ES-I3 (cell line): Measurements from ENCODE around the gene ANO6.
"Not testable (repeated sequence)": the region's sequence is repeated elsewhere in the genome, so short reads cannot be mapped to it uniquely, and the experiment has no call there.

Source experiments
- H3K36me3 ChIP-seq: 2 replicates; pipeline ENCODE4 v1.6.1; 2013; ENCODE audit warnings: mild to moderate bottlenecking, low read length, control low read depth, moderate library complexity; ENCODE audit not compliant: insufficient read depth
- H3K4me1 ChIP-seq: 2 replicates; pipeline ENCODE4 v1.6.1; 2013; ENCODE audit warnings: mild to moderate bottlenecking, control low read depth, low read length; ENCODE audit not compliant: insufficient read depth
- H3K9ac ChIP-seq: 2 replicates; pipeline ENCODE4 v1.6.1; 2013; ENCODE audit warnings: low read depth, mild to moderate bottlenecking, low read length, moderate library complexity
- H3K9me3 ChIP-seq: 2 replicates; pipeline ENCODE4 v1.6.1; 2013; ENCODE audit warnings: mild to moderate bottlenecking, low read length, moderate library complexity; ENCODE audit not compliant: control insufficient read depth, insufficient read depth

ANO6 gene

DNA sequence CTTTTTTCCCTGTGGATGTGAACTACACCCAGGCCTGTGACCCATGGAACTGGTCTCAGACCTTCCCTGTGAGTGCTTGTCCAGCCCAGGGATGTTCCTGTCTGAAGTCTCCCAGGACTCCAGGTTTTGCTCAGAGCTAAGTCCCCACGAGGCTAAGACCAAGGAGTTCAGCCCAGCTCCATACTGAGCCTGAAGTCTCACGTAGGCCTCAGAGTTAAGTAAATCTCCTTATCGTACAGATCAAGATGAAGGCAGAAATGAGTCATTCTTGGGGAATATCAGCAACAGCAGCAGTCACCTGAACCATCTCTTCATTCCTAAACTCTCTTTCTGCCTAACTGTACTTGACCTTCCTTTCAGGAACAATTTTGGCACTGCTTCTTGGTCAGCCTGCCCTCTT lies 139.8 kb downstream of the ANO6 start:
- peaks cover 6% of the 10 kb centered on the region; the same call in 1 of the 2 replicates for H3K4me1 ChIP-seq
- H3K9ac ChIP-seq, result no peak overlapping the region
- H3K9me3 ChIP-seq, result no peaks in the 10 kb centered on the region; the same call in 1 of the 2 replicates
- H3K36me3 ChIP-seq, result peaks cover 15% of the 10 kb centered on the region

DNA sequence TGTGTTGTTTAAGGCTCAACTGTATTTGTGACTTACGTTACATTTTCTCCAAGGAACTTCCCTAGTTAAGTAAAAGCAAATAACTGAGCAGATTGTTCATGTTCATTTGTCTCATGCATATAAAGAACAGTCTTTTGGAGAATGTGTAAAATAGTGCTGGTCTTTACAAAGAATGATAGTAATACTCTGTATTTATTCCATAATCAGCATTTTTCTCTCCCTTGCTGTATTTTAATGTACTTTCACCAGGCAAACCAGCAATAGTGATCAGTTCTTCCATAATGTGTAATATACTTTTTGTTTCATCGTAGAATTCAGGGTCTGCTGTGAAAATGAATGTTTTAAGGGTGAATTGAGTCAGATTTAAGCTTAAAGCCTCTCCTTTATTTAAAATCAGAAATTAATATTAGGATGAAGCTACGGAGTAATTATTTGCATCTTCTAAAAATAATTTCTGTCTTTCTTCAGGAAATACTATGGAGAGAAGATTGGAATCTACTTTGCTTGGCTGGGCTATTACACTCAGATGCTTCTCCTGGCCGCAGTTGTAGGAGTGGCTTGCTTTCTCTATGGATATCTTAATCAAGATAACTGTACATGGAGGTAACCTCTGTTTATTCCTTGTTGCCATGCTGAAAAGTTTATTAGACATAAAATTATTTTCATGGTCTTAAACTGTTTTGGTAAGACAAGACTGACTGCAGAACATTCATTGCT lies 141.1 kb downstream of the ANO6 start:
- peaks cover 13% of the 10 kb centered on the region for H3K36me3 ChIP-seq
- peaks cover 6% of the 10 kb centered on the region; the same call in 1 of the 2 replicates for H3K4me1 ChIP-seq
- peaks cover 5% of the 10 kb centered on the region; the same call in 1 of the 2 replicates for H3K9me3 ChIP-seq
- no peak overlapping the region for H3K9ac ChIP-seq

DNA sequence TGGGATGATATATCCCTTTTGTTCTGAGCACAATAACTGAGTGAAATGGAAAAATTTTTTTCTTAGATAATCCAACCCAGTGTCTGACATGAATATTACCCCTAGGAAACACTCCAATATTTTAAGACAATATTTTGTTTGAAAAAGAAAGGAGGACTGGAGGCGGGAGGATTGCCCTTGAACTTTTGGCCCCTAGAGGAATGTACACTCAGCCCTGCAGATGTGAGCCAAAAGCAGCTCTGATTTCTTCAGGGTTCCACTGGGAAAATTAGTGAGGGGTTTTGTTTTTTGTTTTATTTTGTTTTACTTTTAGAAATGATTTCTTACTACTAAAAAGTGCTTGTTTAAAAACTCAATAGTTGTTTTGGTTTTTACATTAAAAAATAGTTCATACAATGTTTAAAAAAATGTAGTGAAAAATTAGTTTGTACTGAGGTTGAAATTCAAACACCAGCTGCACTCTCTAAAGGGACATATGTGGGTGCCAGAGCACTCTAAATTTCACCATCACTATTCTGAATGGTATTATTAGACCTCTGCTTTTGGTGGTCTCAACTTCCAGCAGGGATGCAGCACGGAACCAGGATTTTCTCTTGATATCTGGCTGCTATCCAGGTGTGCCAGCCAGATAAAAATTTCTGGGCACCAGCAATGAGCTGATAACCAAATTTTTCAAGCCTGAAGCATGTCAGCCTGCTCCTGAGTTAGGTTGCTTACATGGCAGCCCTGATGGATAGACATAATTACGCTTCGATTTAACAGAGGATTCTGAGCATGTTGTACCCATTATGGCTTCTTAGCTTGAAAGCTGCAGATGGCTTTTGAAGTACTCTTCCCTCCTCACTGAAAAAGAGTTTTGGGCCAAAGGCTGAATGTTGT lies 141.9 kb downstream of the ANO6 start:
- H3K4me1 ChIP-seq, result peaks cover 6% of the 10 kb centered on the region; the same call in 1 of the 2 replicates
- no peak overlapping the region for H3K9ac ChIP-seq
- H3K36me3 ChIP-seq, result peaks cover 11% of the 10 kb centered on the region
- peaks cover 5% of the 10 kb centered on the region; the same call in 1 of the 2 replicates for H3K9me3 ChIP-seq

DNA sequence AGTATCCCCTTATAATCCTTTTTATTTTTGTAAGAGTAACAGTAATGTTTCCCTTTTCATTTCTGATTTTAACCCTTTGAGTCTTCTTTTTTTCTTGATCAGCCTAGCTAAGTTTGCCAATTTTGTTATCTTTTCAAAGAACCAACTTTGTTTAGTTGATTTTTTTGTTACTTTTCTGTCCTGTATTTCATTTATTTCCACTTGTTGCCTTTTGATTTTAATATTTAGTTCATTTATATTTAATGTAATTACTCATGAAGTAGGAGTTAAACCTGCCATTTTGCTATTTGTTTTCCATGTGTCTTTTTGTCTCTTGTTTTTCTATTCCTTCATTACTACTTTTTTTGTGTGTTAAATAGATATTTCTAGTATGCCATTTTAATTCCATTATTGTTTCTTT lies 146.4 kb downstream of the ANO6 start:
- Histone ChIP-seq H3K9ac (no peak overlapping the region), H3K4me1 (no peaks in the 10 kb centered on the region), H3K9me3 (peaks cover 5% of the 10 kb centered on the region; the same call in 1 of the 2 replicates), H3K36me3 (no peaks in the 10 kb centered on the region)

DNA sequence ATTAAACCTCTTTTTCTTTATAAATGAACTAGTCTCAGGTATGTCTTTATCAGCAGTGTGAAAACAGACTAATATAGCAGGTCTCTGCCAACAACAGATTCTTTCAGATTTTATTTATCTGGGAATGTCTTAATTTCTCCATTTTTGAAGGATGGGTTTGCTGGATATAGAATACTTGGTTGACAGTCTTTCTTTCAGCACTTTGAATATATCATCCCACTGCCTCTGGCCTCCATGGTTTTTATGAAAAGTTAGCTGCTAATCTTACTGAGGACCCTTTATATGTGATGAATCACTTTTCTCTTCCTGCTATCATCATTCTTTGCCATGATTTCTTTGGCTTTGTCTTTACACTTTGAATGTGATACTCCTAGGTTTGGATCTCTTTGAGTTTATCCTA lies 148.0 kb downstream of the ANO6 start:
- no peak overlapping the region for H3K9ac ChIP-seq
- H3K36me3 ChIP-seq, result no peaks in the 10 kb centered on the region
- H3K9me3 ChIP-seq, result peaks cover 5% of the 10 kb centered on the region; the same call in 1 of the 2 replicates
- H3K4me1 ChIP-seq, result no peaks in the 10 kb centered on the region

DNA sequence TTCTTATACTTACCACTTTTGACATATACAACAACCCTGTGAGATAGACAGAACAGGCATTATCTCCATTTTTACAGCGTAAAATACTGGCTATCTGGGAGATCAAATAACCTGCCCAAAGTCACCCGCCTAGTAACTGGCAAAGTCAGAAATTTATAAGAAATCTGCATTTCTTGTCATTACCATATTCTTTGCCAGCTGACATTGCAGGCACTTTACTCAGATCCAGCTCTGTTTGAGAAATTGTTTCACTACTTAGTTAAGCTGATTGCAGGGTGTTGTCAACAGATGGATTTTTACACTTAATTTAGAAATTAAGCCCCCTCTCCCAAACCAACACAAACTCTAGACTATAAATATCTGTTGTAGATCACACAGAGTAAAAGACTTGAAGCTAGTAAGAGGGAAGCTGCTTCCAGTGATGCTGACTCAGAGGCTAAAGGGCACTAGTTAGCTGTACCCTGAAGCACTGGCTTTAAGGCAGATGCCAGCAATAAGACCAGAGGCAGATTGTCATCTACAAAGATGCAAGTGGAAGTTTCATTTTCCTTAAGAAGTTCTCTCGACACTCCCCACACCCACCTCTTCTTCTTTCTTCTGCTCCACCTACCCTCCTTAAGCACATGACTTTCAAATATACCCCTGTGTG lies 153.1 kb downstream of the ANO6 start:
- Histone ChIP-seq H3K4me1 (no peaks in the 10 kb centered on the region), H3K9me3 (no peaks in the 10 kb centered on the region; the same call in 1 of the 2 replicates), H3K36me3 (peaks cover 5% of the 10 kb centered on the region; the same call in 1 of the 2 replicates), H3K9ac (no peak overlapping the region)

DNA sequence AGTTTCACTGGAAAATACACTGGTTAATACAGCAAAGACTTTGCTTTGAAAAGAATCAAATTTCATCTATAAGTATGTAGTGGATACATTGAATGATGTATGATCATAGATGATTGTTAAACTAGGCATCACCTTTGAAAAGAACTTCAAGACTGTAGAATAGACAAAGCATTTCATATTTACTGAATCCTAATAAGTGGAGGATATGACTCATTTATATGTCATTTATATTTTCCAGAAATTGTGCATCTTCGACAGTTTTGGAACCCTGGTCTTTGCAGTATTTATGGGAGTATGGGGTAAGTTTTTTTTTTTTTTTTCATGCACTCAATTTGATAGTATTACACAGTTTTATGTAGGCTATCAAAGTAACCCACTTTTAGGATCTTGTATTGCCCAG lies 161.9 kb downstream of the ANO6 start:
- peaks cover 5% of the 10 kb centered on the region for H3K36me3 ChIP-seq
- H3K4me1 ChIP-seq, result no peaks in the 10 kb centered on the region
- H3K9me3 ChIP-seq, result no peaks in the 10 kb centered on the region
- H3K9ac ChIP-seq, result no peak overlapping the region

DNA sequence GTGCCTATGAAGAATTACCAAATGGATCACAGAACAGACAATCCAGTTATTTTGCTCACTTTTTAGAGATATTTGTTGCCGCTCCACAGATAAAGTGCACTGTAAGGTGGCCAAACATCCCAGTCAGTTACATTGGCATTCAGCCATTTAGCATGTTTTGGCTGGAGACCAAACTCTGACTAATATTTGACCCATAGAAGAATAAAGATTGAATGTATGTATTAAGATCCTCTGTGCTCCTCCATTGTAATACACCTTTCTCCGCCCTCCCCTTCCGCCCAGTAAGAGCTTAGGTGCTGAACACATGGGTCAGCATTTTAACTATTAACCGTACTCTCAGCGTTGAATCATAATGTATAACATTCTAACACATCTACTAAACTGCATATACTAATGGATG lies 163.4 kb downstream of the ANO6 start:
- no peak overlapping the region for H3K9ac ChIP-seq
- H3K36me3 ChIP-seq, result peaks cover 7% of the 10 kb centered on the region
- no peaks in the 10 kb centered on the region for H3K9me3 ChIP-seq
- H3K4me1 ChIP-seq, result no peaks in the 10 kb centered on the region

DNA sequence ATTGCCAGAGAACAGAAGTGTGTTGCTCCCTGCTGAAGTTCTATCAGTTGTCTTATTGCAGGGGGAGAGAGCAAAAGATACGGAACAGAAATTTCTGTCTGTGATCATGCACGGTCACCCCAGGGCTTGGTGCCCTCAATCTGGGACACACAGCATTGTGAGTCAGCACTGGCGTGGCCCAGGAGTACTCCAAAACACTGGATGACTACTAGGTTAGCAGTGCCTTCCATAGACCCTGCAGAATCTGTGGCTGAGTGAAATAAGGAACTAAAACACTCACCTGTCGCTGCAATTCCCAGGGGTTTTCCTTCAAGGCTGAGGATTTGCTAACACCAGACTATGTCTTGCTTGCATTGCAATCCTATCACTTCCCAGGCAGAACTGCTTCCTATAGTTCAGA lies 165.5 kb downstream of the ANO6 start:
- H3K36me3 ChIP-seq, result peaks cover 14% of the 10 kb centered on the region
- no peaks in the 10 kb centered on the region for H3K9me3 ChIP-seq
- no peaks in the 10 kb centered on the region for H3K4me1 ChIP-seq

DNA sequence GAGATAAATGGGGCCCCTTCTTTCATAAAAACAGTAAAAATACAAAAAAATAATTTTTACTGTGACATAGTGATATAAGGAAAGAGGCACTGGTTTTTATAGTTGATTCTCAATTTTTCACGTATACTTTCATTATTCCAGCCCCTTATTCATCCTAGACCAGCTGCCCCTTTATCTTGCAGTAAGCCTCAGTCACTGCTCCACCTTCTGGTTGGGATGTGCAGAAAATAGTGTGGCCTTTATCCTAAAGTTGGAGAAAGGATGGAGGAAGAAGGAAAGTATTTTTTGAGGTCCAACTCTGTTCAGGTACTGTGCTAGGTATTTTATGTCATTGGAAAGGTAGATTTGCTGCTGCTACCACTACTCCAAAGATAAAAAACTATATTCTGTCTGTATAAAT lies 172.7 kb downstream of the ANO6 start:
- no peak overlapping the region for H3K9ac ChIP-seq
- no peaks in the 10 kb centered on the region for H3K9me3 ChIP-seq
- peaks cover 12% of the 10 kb centered on the region for H3K36me3 ChIP-seq
- peaks cover 7% of the 10 kb centered on the region; the same call in 1 of the 2 replicates for H3K4me1 ChIP-seq

More for the DNA sequence above, 165.5 kb downstream of the ANO6 start:
- H3K9ac ChIP-seq, result no peak overlapping the region

DNA sequence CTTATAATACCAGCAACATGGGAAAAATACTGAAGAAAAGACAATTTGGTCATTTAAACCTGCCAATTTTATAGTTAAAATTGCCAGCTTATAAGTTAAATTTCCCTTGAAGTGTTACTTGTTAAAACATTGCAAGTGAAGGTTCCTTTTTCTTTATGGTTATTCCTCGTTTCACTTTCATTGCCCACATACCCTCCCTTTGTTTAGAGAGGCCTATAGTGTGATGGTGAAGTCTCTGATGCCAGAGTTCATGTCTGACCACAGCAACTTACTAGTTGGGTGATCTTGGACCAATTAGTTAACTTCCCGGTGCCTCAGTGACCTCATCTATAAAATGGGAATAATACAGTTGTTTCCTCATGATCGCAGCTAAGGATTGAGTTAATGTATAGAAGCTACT lies 173.5 kb downstream of the ANO6 start:
- Histone ChIP-seq H3K9ac (no peak overlapping the region), H3K36me3 (peaks cover 10% of the 10 kb centered on the region), H3K4me1 (peaks cover 7% of the 10 kb centered on the region; the same call in 1 of the 2 replicates), H3K9me3 (no peaks in the 10 kb centered on the region)

DNA sequence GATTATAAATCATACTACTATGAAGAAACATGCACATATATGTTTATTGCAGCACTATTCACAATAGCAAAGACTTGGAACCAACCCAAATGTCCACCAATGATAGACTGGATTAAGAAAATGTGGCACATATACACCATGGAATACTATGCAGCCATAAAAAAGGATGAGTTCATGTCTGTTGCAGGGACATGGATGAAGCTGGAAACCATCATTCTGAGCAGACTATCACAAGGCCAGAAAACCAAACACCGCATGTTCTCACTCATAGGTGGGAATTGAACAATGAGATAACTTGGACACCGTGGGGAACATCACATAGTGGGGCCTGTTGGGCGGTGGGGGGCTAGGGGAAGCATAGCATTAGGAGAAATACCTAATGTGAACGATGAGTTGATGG lies 181.6 kb downstream of the ANO6 start:
- not testable (repeated sequence) for H3K4me1 ChIP-seq, H3K9me3 ChIP-seq, H3K9ac ChIP-seq
- peaks cover 12% of the 10 kb centered on the region for H3K36me3 ChIP-seq

DNA sequence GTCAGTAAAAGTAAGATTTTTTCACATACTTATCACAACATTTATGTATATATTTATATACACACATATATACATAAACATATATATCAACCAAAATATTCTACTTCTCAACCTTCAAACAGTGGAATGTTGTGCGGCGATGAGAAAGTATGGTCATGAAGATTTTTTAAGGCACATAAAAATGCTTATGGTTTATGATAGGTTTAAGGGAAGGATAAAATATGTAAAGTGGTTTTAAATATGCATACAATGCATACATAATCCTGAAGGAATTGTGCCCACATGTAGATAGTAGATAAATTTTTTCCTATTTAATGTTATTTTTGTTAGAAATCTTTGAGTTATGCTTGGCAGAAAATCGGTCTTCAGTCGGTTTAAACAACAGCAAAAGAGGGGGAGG lies 182.7 kb downstream of the ANO6 start:
- peaks cover 12% of the 10 kb centered on the region for H3K36me3 ChIP-seq
- H3K9me3 ChIP-seq, result no peaks in the 10 kb centered on the region
- H3K9ac ChIP-seq, result no peak overlapping the region
- no peaks in the 10 kb centered on the region for H3K4me1 ChIP-seq

DNA sequence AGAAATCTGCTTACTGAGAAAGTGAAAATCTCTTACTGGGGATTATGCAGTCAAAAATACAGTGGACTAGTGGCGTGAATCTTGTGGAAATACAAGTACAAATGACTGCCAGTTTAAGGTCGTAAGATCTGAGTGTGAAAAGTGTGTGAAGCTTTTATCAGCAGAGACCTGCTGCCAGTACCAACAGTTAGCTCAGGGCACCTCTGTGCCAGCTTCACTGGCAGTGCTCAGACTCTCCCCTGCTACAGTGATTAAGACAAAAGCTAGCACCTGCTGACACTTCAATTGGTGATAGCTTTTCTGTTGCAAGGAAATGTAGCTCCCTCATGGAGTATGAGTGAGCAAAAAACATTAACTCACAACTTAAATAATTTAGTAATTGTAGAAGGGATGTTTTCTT lies 185.1 kb downstream of the ANO6 start:
- no peaks in the 10 kb centered on the region for H3K9me3 ChIP-seq
- H3K36me3 ChIP-seq, result peaks cover 12% of the 10 kb centered on the region
- no peaks in the 10 kb centered on the region for H3K4me1 ChIP-seq
- no peak overlapping the region for H3K9ac ChIP-seq
